Neural progenitor cell (in vitro differentiated cells): ENCODE results near the gene EPHA4.

Experiments used
- CTCF ChIP-seq: fragments of 200-600 bp; sonication (generic); IDR thresholded peaks from 2 replicates; pipeline ENCODE4 v1.5.1; 2017; ENCODE audit warnings: antibody characterized with exemption, mild to moderate bottlenecking
- EZH2 ChIP-seq: fragments of 200-600 bp; sonication (generic); IDR thresholded peaks from 2 replicates; pipeline ENCODE4 v1.6.1; 2017; ENCODE audit warnings: antibody characterized with exemption, mild to moderate bottlenecking, moderate library complexity
- EZH2phosphoT487 ChIP-seq: fragments of 200-600 bp; sonication (generic); IDR thresholded peaks from 2 replicates; pipeline ENCODE4 v1.6.1; 2017; ENCODE audit warnings: antibody characterized with exemption

- TF ChIP-seq EZH2 (no peak), CTCF (no peak), EZH2phosphoT487 (no peak)
These were observed 166.6 kb downstream of the EPHA4 start for GRCh38 chr2:221405521-221405920.
